ENCODE measurements around the gene CDYL2.

DNA sequence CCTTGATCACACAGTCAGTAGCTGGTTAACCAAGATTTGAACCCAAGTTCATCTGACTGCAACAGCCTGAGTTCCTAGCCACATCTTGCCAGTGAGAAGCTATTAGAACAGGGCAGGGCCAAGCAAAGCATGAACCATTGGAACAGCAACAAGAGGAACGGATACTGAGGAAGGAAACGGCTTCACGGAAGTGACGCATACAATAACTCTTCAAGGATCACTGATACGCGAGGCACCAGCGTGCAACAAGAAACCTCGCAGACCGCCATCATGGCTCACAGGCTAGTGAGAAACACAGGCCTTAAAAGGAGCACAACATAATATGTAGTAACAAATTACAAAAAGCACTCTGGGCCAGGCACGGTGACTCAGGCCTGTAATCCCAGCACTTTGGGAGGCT lies 114.9 kb downstream of the CDYL2 start:
- TF ChIP-seq POLR2A (IDR thresholded peaks at IDR 0.05), result no peak
- TF ChIP-seq EP300 (IDR thresholded peaks at IDR 0.05), result no peak
